GM23338 (cell line): ENCODE results near the gene BBS10. TPM values are rescaled to one million over a fixed set of nuclear protein-coding genes. Genes with fewer than 3 reads are reported as not detected.

ENCODE experiments used
- ATAC-seq: fragments of 200-7000 bp; cut with Tn5 transposase; 3 replicates; pipeline ENCODE4 v1.9.1; 2020
- DNase-seq: peaks from one replicate; pipeline ENCODE4 v3.0.0-alpha.2; 2015; ENCODE audit warnings: low spot score
- H2AFZ ChIP-seq: fragments of 200-600 bp; sonication (generic); 2 replicates; pipeline ENCODE4 v1.8.0; 2016; ENCODE audit warnings: antibody characterized with exemption, mild to moderate bottlenecking, moderate library complexity
- H3F3A ChIP-seq: fragments of 200-600 bp; sonication (generic); replicated peaks from 2 replicates; pipeline ENCODE4 v1.8.0; 2017; ENCODE audit warnings: antibody characterized with exemption, mixed run types, low read depth
- H3K27ac ChIP-seq: fragments of 200-600 bp; sonication (generic); 2 replicates; pipeline ENCODE4 v1.6.1; 2016; ENCODE audit warnings: low read depth
- H3K27me3 ChIP-seq: fragments of 200-600 bp; sonication (generic); 2 replicates; pipeline ENCODE4 v1.8.0; 2016; ENCODE audit warnings: mild to moderate bottlenecking, mixed run types, moderate library complexity; ENCODE audit not compliant: insufficient read depth
- H3K36me3 ChIP-seq: fragments of 200-600 bp; sonication (generic); 2 replicates; pipeline ENCODE4 v1.8.0; 2016; ENCODE audit warnings: mild to moderate bottlenecking; ENCODE audit not compliant: insufficient read depth
- H3K4me1 ChIP-seq: fragments of 200-600 bp; sonication (generic); 2 replicates; pipeline ENCODE4 v1.8.0; 2016; ENCODE audit warnings: mild to moderate bottlenecking, moderate library complexity; ENCODE audit not compliant: insufficient read depth
- H3K4me2 ChIP-seq: fragments of 200-600 bp; sonication (generic); 2 replicates; pipeline ENCODE4 v1.7.1; 2017; ENCODE audit warnings: mixed run types
- H3K4me3 ChIP-seq: fragments of 200-600 bp; sonication (generic); 2 replicates; pipeline ENCODE4 v1.6.1; 2016; ENCODE audit warnings: mixed run types
- H3K79me2 ChIP-seq: fragments of 200-600 bp; sonication (generic); replicated peaks from 2 replicates; pipeline ENCODE4 v1.8.0; 2017; ENCODE audit warnings: mild to moderate bottlenecking; ENCODE audit not compliant: insufficient read depth
- H3K9me2 ChIP-seq: fragments of 200-600 bp; sonication (generic); 2 replicates; pipeline ENCODE4 v1.8.0; 2017; ENCODE audit not compliant: insufficient read depth
- H4K20me1 ChIP-seq: fragments of 200-600 bp; sonication (generic); replicated peaks from 2 replicates; pipeline ENCODE4 v1.8.0; 2017; ENCODE audit warnings: mild to moderate bottlenecking; ENCODE audit not compliant: insufficient read depth
- H3K27ac Mint-ChIP-seq: 2 replicates; pipeline ENCODE4 v1.8.0; 2020; ENCODE audit warnings: inconsistent platforms, mild to moderate bottlenecking, moderate library complexity, mixed read lengths
- H3K27me3 Mint-ChIP-seq: 3 replicates; pipeline ENCODE4 v1.8.0; 2022; ENCODE audit warnings: low read depth, mild to moderate bottlenecking, moderate library complexity, mixed read lengths, inconsistent platforms; ENCODE audit not compliant: insufficient read depth, poor library complexity
- H3K36me3 Mint-ChIP-seq: 3 replicates; pipeline ENCODE4 v1.8.0; 2021; ENCODE audit warnings: low read depth, mild to moderate bottlenecking, inconsistent platforms, moderate library complexity, mixed read lengths
- H3K4me1 Mint-ChIP-seq: 3 replicates; pipeline ENCODE4 v1.8.0; 2020; ENCODE audit warnings: mild to moderate bottlenecking, inconsistent platforms, mixed read lengths
- H3K4me3 Mint-ChIP-seq: 3 replicates; pipeline ENCODE4 v1.8.0; 2021; ENCODE audit warnings: moderate library complexity, mild to moderate bottlenecking, inconsistent platforms, mixed read lengths
- H3K9me3 Mint-ChIP-seq: 3 replicates; pipeline ENCODE4 v1.8.0; 2020; ENCODE audit warnings: moderate library complexity, mild to moderate bottlenecking, inconsistent platforms, mixed read lengths
- CREB1 ChIP-seq: fragments of 250-450 bp; sonication (Bioruptor Pico); IDR thresholded peaks from 2 replicates; pipeline ENCODE4 v1.5.0; 2020; ENCODE audit warnings: low read depth, mild to moderate bottlenecking, moderate library complexity
- EZH2 ChIP-seq: fragments of 200-600 bp; sonication (generic); IDR thresholded peaks from one replicate; pipeline ENCODE4 v1.8.0; 2017; ENCODE audit warnings: antibody characterized with exemption, mild to moderate bottlenecking, low read depth; ENCODE audit not compliant: unreplicated experiment
- EZH2phosphoT487 ChIP-seq: fragments of 200-600 bp; sonication (generic); IDR thresholded peaks from one replicate; pipeline ENCODE4 v1.8.1; 2018; ENCODE audit warnings: antibody characterized with exemption; ENCODE audit not compliant: unreplicated experiment
- JUNB ChIP-seq: IDR thresholded peaks from one replicate; pipeline ENCODE4 v1.6.1; 2016; ENCODE audit warnings: antibody characterized with exemption; ENCODE audit not compliant: unreplicated experiment
- STAT1 ChIP-seq: IDR thresholded peaks from one replicate; pipeline ENCODE4 v1.6.1; 2016; ENCODE audit warnings: antibody characterized with exemption; ENCODE audit not compliant: unreplicated experiment
- ZNF114 ChIP-seq: fragments of 250-450 bp; sonication (Bioruptor Pico); IDR thresholded peaks from 2 replicates; pipeline ENCODE4 v1.5.0; 2020; ENCODE audit warnings: mild to moderate bottlenecking, moderate library complexity
- polyA plus RNA-seq: library from polyadenylated mRNA; unstranded; fragments of >200 nt; fragmentation: Nextera tagmentation; extraction: Ambion mirVana; gene quantifications from 2 replicates; pipeline ENCODE4 v1.2.1, GENCODE V29; 2016
- total RNA-seq: library from RNA; depleted of rRNA; stranded (reverse); fragments of >200 nt; shearing (Covaris generic); gene quantifications from 2 replicates; pipeline ENCODE4 v1.2.3, GENCODE V29; 2014
- TF ChIP-seq, protein P1 (sequence below): IDR thresholded peaks from 2 replicates; pipeline ENCODE4 v1.6.1; 2016; ENCODE audit warnings: antibody characterized with exemption
- TF ChIP-seq, protein P2 (sequence below): fragments of 250-450 bp; sonication (Bioruptor Pico); IDR thresholded peaks from 2 replicates; pipeline ENCODE4 v1.5.0; 2020; ENCODE audit warnings: mild to moderate bottlenecking, moderate library complexity

The BBS10 gene
- total and polyA plus RNA-seq, 2 experiments from 2014 or later: 5.2 to 12.8 TPM

DNA sequence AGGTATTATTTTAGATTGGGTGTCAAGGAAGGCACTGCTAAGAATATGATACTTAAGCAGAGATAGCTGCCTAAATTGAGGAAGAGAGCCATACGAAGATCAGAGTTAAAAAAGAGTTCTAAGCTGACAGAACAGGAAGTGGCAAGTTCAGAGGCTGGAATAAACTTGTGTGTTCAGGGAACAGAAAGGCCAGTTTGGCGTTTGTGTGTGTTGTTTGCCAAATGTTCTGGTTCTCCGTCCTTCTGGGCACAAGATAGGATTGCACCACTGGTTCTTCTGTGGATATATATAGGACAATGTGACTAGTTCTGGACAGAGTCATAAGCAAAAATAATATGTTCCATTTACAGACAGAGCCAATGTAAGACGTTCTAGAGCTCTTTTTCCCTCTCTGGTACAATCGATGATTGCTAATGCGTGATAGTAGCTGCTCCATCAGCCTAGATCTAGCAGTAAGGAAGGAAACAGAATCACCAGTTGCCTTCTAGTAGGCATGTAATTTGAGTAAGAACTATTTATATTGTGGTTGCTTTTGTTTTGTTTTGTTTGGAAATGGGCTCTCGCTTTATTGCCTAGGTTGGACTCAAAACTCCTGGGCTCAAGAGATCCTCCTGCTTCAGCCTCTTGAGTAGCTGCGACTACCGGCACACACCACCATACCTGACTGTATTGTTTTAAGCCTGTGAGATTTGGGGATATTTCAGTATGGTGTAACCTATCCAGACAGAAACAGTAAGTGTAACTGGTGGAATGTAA, 7.4 kb downstream of the BBS10 start:
- no peaks in the 10 kb centered on the region for H3K27me3 ChIP-seq
- H3K9me3 Mint-ChIP-seq: no peaks in the 10 kb centered on the region
- no peak overlapping the region for H3K4me2 ChIP-seq
- no peak overlapping the region for H3K4me3 ChIP-seq
- peaks cover 2% of the 10 kb centered on the region for H3K27me3 Mint-ChIP-seq
- H3K79me2 ChIP-seq: peaks cover 8% of the 10 kb centered on the region
- no peak overlapping the region for H3K27ac Mint-ChIP-seq
- no peaks in the 10 kb centered on the region for H3K36me3 Mint-ChIP-seq
- H3K27ac ChIP-seq: no peak overlapping the region
- no peaks in the 10 kb centered on the region for H3K4me1 Mint-ChIP-seq
- no peaks in the 10 kb centered on the region for H3F3A ChIP-seq
- DNase-seq: no peak
- TF ChIP-seq JUNB (no peak), STAT1 (no peak), EZH2 (no peak)
- TF ChIP-seq, protein P1, sequence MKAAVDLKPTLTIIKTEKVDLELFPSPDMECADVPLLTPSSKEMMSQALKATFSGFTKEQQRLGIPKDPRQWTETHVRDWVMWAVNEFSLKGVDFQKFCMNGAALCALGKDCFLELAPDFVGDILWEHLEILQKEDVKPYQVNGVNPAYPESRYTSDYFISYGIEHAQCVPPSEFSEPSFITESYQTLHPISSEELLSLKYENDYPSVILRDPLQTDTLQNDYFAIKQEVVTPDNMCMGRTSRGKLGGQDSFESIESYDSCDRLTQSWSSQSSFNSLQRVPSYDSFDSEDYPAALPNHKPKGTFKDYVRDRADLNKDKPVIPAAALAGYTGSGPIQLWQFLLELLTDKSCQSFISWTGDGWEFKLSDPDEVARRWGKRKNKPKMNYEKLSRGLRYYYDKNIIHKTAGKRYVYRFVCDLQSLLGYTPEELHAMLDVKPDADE: no peak
- ATAC-seq: no peak
- H4K20me1 ChIP-seq: no peaks in the 10 kb centered on the region
- H2AFZ ChIP-seq: no peak overlapping the region
- no peak overlapping the region for H3K4me3 Mint-ChIP-seq
- no peaks in the 10 kb centered on the region for H3K9me2 ChIP-seq
- no peaks in the 10 kb centered on the region for H3K36me3 ChIP-seq
- no peaks in the 10 kb centered on the region for H3K4me1 ChIP-seq

DNA sequence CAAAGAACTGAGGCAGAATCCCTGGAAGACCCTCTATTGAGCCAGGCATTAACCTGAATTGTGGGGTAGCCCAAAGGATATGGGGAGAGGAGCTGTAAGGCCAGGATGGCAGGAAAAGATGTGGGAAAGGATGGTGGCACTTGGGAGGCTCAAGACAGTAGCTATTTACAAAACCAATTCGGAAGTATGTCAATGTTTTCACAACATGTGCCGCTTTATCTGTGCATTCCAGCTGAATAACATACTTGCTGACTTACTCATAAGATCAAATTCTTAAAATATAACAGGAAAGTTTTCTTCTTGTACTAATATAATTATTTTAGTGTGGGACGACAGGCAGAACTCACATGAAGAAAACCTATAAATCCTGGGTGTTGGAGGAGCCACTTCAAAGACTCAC, 10.6 kb downstream of the BBS10 start:
- no peaks in the 10 kb centered on the region for H4K20me1 ChIP-seq
- Mint-ChIP-seq H3K36me3 (no peaks in the 10 kb centered on the region), H3K4me3 (no peak overlapping the region), H3K4me1 (no peaks in the 10 kb centered on the region), H3K27me3 (peaks cover 3% of the 10 kb centered on the region), H3K27ac (no peak overlapping the region), H3K9me3 (no peaks in the 10 kb centered on the region)
- no peak for ATAC-seq
- no peaks in the 10 kb centered on the region for H3K79me2 ChIP-seq
- H3K27me3 ChIP-seq: no peaks in the 10 kb centered on the region
- H3K9me2 ChIP-seq: no peaks in the 10 kb centered on the region
- H3K4me2 ChIP-seq: no peak overlapping the region
- H3F3A ChIP-seq: no peaks in the 10 kb centered on the region
- H3K36me3 ChIP-seq: no peaks in the 10 kb centered on the region
- TF ChIP-seq, protein P2, sequence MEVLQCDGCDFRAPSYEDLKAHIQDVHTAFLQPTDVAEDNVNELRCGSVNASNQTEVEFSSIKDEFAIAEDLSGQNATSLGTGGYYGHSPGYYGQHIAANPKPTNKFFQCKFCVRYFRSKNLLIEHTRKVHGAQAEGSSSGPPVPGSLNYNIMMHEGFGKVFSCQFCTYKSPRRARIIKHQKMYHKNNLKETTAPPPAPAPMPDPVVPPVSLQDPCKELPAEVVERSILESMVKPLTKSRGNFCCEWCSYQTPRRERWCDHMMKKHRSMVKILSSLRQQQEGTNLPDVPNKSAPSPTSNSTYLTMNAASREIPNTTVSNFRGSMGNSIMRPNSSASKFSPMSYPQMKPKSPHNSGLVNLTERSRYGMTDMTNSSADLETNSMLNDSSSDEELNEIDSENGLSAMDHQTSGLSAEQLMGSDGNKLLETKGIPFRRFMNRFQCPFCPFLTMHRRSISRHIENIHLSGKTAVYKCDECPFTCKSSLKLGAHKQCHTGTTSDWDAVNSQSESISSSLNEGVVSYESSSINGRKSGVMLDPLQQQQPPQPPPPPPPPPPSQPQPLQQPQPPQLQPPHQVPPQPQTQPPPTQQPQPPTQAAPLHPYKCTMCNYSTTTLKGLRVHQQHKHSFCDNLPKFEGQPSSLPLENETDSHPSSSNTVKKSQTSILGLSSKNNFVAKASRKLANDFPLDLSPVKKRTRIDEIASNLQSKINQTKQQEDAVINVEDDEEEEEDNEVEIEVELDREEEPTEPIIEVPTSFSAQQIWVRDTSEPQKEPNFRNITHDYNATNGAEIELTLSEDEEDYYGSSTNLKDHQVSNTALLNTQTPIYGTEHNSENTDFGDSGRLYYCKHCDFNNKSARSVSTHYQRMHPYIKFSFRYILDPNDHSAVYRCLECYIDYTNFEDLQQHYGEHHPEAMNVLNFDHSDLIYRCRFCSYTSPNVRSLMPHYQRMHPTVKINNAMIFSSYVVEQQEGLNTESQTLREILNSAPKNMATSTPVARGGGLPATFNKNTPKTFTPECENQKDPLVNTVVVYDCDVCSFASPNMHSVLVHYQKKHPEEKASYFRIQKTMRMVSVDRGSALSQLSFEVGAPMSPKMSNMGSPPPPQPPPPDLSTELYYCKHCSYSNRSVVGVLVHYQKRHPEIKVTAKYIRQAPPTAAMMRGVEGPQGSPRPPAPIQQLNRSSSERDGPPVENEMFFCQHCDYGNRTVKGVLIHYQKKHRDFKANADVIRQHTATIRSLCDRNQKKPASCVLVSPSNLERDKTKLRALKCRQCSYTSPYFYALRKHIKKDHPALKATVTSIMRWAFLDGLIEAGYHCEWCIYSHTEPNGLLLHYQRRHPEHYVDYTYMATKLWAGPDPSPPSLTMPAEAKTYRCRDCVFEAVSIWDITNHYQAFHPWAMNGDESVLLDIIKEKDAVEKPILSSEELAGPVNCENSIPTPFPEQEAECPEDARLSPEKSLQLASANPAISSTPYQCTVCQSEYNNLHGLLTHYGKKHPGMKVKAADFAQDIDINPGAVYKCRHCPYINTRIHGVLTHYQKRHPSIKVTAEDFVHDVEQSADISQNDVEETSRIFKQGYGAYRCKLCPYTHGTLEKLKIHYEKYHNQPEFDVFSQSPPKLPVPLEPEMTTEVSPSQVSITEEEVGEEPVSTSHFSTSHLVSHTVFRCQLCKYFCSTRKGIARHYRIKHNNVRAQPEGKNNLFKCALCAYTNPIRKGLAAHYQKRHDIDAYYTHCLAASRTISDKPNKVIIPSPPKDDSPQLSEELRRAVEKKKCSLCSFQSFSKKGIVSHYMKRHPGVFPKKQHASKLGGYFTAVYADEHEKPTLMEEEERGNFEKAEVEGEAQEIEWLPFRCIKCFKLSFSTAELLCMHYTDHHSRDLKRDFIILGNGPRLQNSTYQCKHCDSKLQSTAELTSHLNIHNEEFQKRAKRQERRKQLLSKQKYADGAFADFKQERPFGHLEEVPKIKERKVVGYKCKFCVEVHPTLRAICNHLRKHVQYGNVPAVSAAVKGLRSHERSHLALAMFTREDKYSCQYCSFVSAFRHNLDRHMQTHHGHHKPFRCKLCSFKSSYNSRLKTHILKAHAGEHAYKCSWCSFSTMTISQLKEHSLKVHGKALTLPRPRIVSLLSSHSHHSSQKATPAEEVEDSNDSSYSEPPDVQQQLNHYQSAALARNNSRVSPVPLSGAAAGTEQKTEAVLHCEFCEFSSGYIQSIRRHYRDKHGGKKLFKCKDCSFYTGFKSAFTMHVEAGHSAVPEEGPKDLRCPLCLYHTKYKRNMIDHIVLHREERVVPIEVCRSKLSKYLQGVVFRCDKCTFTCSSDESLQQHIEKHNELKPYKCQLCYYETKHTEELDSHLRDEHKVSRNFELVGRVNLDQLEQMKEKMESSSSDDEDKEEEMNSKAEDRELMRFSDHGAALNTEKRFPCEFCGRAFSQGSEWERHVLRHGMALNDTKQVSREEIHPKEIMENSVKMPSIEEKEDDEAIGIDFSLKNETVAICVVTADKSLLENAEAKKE (CRISPR knock-in tag): no peak
- TF ChIP-seq CREB1: no peak
- TF ChIP-seq EZH2phosphoT487: no peak
- TF ChIP-seq ZNF114: no peak
- H3K4me1 ChIP-seq: no peaks in the 10 kb centered on the region
- no peak overlapping the region for H3K4me3 ChIP-seq
- DNase-seq: no peak
- H3K27ac ChIP-seq: no peak overlapping the region
- H2AFZ ChIP-seq: no peak overlapping the region
